Liver (tissue), 3 donors: ENCODE data around the gene CCNL1.

ENCODE experiments used
- ATF3 ChIP-seq: IDR thresholded peaks from 2 replicates; pipeline ENCODE4 v1.6.1; 2016; ENCODE audit warnings: antibody characterized with exemption
- CTCF ChIP-seq: fragments of 150-350 bp; IDR thresholded peaks from 2 replicates; pipeline ENCODE4 v1.5.1; 2017; ENCODE audit warnings: improper control_type of control experiment, low read depth, low read length; ENCODE audit not compliant: missing input control
- FOXA1 ChIP-seq: IDR thresholded peaks from 2 replicates; pipeline ENCODE4 v1.6.1; 2016; ENCODE audit warnings: antibody characterized with exemption
- GABPA ChIP-seq, 2 donors: IDR thresholded peaks in 1 of 2; conservative IDR thresholded peaks in 1 of 2; 2 replicates each; pipeline ENCODE4 v1.6.1; 2016; ENCODE audit warnings: antibody characterized with exemption in 2 of 2, mild to moderate bottlenecking in 1 of 2, moderate library complexity in 1 of 2
- JUND ChIP-seq, 2 donors: IDR thresholded peaks; 2 replicates each; pipeline ENCODE4 v1.6.1; 2016; ENCODE audit warnings: antibody characterized with exemption in 2 of 2
- MAX ChIP-seq: IDR thresholded peaks from 2 replicates; pipeline ENCODE4 v1.6.1; 2016; ENCODE audit warnings: antibody characterized with exemption
- RAD21 ChIP-seq, 2 donors: IDR thresholded peaks; 2 replicates each; pipeline ENCODE4 v1.6.1; 2016; ENCODE audit warnings: antibody characterized with exemption in 2 of 2, mild to moderate bottlenecking in 2 of 2
- REST ChIP-seq: IDR thresholded peaks from 2 replicates; pipeline ENCODE4 v1.6.1; 2016; ENCODE audit warnings: antibody characterized with exemption, mild to moderate bottlenecking
- SP1 ChIP-seq: IDR thresholded peaks from 2 replicates; pipeline ENCODE4 v1.6.1; 2018; ENCODE audit warnings: antibody characterized with exemption, mild to moderate bottlenecking
- TAF1 ChIP-seq: conservative IDR thresholded peaks from 2 replicates; pipeline ENCODE4 v1.6.1; 2016; ENCODE audit warnings: antibody characterized with exemption, mild to moderate bottlenecking
- YY1 ChIP-seq: IDR thresholded peaks from 2 replicates; pipeline ENCODE4 v1.6.1; 2016; ENCODE audit warnings: antibody characterized with exemption, mild to moderate bottlenecking
- donor health status: healthy.
- donor health status: healthy.

GRCh38 chr3:157113832-157114505 is 46.0 kb downstream of the CCNL1 start:
- no peak for TF ChIP-seq MAX
- no peak for TF ChIP-seq JUND (IDR thresholded peaks at IDR 0.05)
- TF ChIP-seq CTCF = no peak
- no peak for TF ChIP-seq RAD21 (IDR thresholded peaks at IDR 0.05)
- TF ChIP-seq ATF3 = no peak
- no peak for TF ChIP-seq GABPA (IDR thresholded peaks at IDR 0.05 in 1 of 2, conservative IDR thresholded peaks at IDR 0.05 in 1 of 2)
- no peak for TF ChIP-seq SP1
- no peak for TF ChIP-seq YY1
- no peak for TF ChIP-seq TAF1
- no peak for TF ChIP-seq REST
- TF ChIP-seq FOXA1 = no peak
